Right atrium auricular region (tissue), 2 donors: ENCODE measurements around the gene THY1. TPM values are rescaled to one million over a fixed set of nuclear protein-coding genes. Genes with fewer than 3 reads are reported as not detected.

Source experiments
- DNase-seq: peaks from one replicate; pipeline ENCODE4 v3.0.0-alpha.2; 2019; ENCODE audit warnings: low spot score
- H3K27ac ChIP-seq, 2 donors: fragments of 200-600 bp; sonication (generic); 1 replicate in 1 of 2; 2 replicates in 1 of 2; pipeline ENCODE4 v1.5.1; 2016 to 2019
- H3K27me3 ChIP-seq, 2 donors: fragments of 200-600 bp; sonication (generic); one replicate each; pipeline versions ENCODE4 v1.5.1 to v1.6.0; 2017 to 2019
- H3K36me3 ChIP-seq: fragments of 200-600 bp; sonication (generic); one replicate; pipeline ENCODE4 v1.5.1; 2016
- H3K4me1 ChIP-seq, 2 donors: fragments of 200-600 bp; sonication (generic); one replicate each; pipeline versions ENCODE4 v1.5.1 to v1.6.0; 2017 to 2019
- H3K4me3 ChIP-seq, 2 donors: fragments of 200-600 bp; sonication (generic); 1 replicate in 1 of 2; 2 replicates in 1 of 2; pipeline ENCODE4 v1.5.1; 2017 to 2019; ENCODE audit warnings: mild to moderate bottlenecking in 1 of 2, moderate library complexity in 1 of 2
- H3K9me3 ChIP-seq, 2 donors: fragments of 200-600 bp; sonication (generic); one replicate each; pipeline ENCODE4 v1.5.1; 2019
- total RNA-seq, 2 donors: library from RNA; depleted of rRNA; stranded (reverse); fragments of >200 nt; gene quantifications; one replicate each; pipeline ENCODE4 v1.1.0, GENCODE V29; 2016
- TF ChIP-seq, protein P1 (sequence below), 2 donors: fragments of 200-600 bp; sonication (generic); IDR thresholded peaks; one replicate each; pipeline ENCODE4 v1.5.1; 2019; ENCODE audit warnings: antibody characterized with exemption in 2 of 2

THY1 gene
- total RNA-seq, 2 donors from 2014 or later: 2.0 to 7.2 TPM

DNA sequence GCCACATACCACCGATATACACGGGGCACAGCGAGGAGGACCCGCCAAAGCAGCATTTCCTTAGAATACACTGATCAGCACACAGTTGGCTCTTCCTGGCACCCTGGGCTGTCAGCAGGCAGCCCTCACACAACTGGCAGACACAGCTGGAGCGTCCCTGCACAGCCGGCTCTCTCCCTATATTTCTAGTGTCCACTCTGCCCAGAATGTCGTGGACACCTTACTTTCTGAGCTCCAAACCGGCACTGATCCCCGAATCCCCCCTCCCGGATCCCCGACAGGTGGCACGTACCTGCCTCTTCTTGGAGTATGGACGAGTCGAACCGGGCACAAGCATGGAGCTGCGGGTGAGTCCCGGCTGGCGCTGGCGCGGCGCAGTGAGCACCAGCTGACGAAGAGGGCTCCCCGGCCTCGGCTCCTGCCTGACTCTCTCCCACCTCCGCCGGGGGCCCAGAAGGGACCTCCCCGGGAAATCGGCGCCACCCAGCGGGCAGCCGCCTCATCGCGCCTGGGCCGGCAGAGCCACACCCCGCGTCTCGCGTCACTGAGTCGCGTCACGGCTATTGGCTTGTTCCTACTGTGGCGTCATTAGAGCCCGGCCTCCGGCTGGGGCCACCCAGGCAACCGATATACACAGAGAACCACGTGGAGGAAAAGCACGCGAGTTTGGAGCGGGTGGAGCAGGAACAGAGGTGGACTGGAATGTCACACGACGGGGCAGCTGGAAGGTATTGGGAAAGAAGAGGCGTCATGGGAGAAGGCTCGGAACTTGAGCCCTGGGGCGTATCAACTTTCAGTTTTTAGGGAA lies 41.6 kb downstream of the THY1 start, which contains the start of gene USP2:
Gene USP2, minus strand, starts transcription at position 510 of the 808 bp plus-strand sequence. CDS start 8,210 bp downstream, outside the sequence.
- H3K9me3 ChIP-seq: no peaks in the 10 kb centered on the region
- H3K27ac ChIP-seq: peak within 1 kb of the TSS; percentile 85 to 94
- peak within 1 kb of the TSS; percentile 39 to 56 for H3K4me3 ChIP-seq
- TF ChIP-seq, protein P1, sequence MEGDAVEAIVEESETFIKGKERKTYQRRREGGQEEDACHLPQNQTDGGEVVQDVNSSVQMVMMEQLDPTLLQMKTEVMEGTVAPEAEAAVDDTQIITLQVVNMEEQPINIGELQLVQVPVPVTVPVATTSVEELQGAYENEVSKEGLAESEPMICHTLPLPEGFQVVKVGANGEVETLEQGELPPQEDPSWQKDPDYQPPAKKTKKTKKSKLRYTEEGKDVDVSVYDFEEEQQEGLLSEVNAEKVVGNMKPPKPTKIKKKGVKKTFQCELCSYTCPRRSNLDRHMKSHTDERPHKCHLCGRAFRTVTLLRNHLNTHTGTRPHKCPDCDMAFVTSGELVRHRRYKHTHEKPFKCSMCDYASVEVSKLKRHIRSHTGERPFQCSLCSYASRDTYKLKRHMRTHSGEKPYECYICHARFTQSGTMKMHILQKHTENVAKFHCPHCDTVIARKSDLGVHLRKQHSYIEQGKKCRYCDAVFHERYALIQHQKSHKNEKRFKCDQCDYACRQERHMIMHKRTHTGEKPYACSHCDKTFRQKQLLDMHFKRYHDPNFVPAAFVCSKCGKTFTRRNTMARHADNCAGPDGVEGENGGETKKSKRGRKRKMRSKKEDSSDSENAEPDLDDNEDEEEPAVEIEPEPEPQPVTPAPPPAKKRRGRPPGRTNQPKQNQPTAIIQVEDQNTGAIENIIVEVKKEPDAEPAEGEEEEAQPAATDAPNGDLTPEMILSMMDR (IDR thresholded peaks at IDR 0.05): peak; percentile 89 to 93
- DNase-seq: peak; percentile 99
- no peaks in the 10 kb centered on the region for H3K36me3 ChIP-seq
- H3K27me3 ChIP-seq: no peaks in the 10 kb centered on the region
- peaks cover 0 to 38% of the 10 kb centered on the region in 2 donors for H3K4me1 ChIP-seq

DNA sequence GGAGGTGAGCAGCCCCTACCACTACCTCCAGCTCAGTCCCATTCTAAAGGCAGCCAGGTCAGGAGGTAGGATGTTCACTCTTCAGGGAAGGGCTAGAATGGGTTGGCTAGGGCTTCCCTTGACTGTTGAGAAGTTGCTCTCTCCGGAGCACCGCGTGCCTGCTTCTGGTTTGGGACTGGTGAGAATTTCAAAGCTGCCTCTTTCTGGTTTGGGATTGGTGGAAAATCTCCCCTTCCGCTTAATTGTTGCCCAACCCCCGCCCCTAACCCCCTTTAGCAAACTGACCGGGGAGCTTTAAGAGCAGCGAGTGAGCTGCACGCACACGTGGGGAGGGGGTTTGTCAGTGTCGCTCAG lies 42.2 kb downstream of the THY1 start:
- H3K36me3 ChIP-seq: no peaks in the 10 kb centered on the region
- H3K27me3 ChIP-seq: no peaks in the 10 kb centered on the region
- H3K27ac ChIP-seq: peak overlapping the region; percentile 85 to 94
- TF ChIP-seq, protein P1 (IDR thresholded peaks at IDR 0.05): no peak
- H3K4me1 ChIP-seq: peaks cover 0 to 44% of the 10 kb centered on the region in 2 donors
- DNase-seq: no peak
- no peaks in the 10 kb centered on the region for H3K9me3 ChIP-seq
- peak overlapping the region; percentile 39 to 56 for H3K4me3 ChIP-seq

GRCh38 chr11:119380160-119380826 lies 42.7 kb downstream of the THY1 start:
- Histone ChIP-seq H3K27me3 (no peaks in the 10 kb centered on the region), H3K4me1 (peaks cover 0 to 49% of the 10 kb centered on the region in 2 donors), H3K27ac (peak overlapping the region; percentile 85 to 94), H3K4me3 (peak overlapping the region in 1 of 2 donors; percentile 56), H3K36me3 (no peaks in the 10 kb centered on the region), H3K9me3 (no peaks in the 10 kb centered on the region)
- no peak for DNase-seq
- TF ChIP-seq, protein P1 (IDR thresholded peaks at IDR 0.05): no peak

GRCh38 chr11:119378851-119379465 lies 44.0 kb downstream of the THY1 start:
- H3K27ac ChIP-seq: peak overlapping the region; percentile 94
- H3K36me3 ChIP-seq: no peaks in the 10 kb centered on the region
- no peak for DNase-seq
- H3K9me3 ChIP-seq: no peaks in the 10 kb centered on the region
- no peaks in the 10 kb centered on the region for H3K27me3 ChIP-seq
- TF ChIP-seq, protein P1 (IDR thresholded peaks at IDR 0.05): no peak
- H3K4me3 ChIP-seq: peak overlapping the region; percentile 51 to 52
- H3K4me1 ChIP-seq: peaks cover 0 to 62% of the 10 kb centered on the region in 2 donors

DNA sequence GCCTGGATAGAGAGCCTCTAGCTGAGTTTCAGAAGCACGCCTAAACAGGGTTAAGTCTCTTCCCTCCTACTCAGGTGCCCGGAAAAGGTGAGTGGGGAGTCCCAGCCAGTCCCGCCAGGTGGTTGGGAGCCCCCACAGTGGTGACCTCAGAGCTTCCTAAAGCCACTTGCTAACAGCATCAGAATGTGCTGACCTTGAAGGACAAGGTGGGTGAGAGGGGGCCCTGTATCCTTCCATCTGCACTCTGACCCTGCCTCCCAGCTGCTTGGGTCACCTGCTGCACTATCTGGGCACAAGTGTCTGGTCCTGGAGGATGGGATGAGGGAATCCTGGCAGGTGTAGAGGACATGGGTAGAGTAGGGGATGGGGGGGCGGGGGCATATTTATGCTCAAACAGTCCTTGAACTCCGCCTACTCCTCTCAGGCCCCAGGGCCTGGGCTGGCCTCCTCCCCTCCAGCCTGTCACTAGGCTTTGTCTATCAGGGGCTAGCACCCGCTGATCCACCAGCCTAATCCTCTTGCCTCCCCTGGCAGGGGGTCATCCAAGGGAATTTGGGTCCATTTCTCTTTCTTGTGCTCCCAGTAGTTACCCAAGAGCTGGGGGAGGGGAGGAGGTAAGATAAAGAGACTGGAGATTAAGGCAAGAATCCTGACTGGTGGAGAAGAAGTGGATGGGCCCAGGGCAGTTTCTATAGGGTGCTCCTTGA lies 44.9 kb downstream of the THY1 start:
- no peak for DNase-seq
- H3K4me1 ChIP-seq: peaks cover 0 to 71% of the 10 kb centered on the region in 2 donors
- H3K9me3 ChIP-seq: no peaks in the 10 kb centered on the region
- peak overlapping the region; percentile 94 for H3K27ac ChIP-seq
- H3K36me3 ChIP-seq: no peaks in the 10 kb centered on the region
- H3K4me3 ChIP-seq: peak overlapping the region; percentile 51 to 52
- TF ChIP-seq, protein P1 (IDR thresholded peaks at IDR 0.05): no peak
- H3K27me3 ChIP-seq: no peaks in the 10 kb centered on the region
